ENCODE results near the gene FAHD2A.
A peak's percentile ranks its signal among the peaks of the same experiment; 100 is the strongest.
"Not testable (repeated sequence)": the region's sequence is repeated elsewhere in the genome, so short reads cannot be mapped to it uniquely, and the experiment has no call there.

FAHD2A gene, protein sequence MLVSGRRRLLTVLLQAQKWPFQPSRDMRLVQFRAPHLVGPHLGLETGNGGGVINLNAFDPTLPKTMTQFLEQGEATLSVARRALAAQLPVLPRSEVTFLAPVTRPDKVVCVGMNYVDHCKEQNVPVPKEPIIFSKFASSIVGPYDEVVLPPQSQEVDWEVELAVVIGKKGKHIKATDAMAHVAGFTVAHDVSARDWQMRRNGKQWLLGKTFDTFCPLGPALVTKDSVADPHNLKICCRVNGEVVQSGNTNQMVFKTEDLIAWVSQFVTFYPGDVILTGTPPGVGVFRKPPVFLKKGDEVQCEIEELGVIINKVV

DNA sequence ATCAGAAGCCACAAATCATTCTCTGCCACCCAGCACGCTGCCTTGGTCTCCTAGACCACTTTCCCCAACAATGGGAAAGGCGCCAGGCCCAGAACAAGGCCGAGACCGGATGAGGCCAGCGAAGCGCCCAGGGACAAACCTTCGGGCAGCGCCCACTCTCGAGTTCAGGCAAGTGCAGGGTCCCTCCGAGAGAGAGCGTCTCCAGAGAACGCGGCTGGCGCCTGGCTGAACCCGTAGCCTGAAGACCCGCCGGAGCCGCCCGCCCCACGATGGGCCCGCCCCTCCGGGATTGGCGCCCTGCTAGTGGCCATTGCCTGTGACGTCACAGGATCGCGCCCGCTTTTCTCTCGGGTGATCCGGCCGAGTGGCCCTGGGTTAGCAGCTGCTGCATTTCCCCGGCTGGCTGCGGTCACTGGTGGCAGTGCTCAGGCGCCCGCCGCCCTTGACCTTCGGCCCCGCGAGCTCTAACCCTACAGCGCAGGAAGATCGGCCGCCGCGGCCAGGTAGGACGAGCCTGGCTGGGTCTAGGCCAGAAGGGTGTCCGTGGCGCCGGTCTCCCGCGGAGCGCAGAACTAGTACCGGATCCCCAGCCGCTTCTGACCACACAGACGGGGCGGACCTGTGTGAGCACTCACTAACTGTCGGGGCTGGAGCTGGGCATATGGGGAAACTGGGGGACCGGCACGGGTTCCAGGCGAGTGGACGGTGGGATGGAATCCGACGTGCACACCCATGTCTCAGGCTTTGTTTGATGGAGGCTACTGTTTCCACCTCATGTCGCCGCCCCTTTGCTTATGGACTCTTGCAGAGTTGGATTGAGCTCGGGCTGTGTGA lies at the start of gene FAHD2A:
Gene FAHD2A (plus strand): TSS at position 339 of the 834 bp plus-strand sequence. CDS start 2,851 bp downstream, outside the sequence.
- peak; percentile 96 for DNase-seq (ENCODE audit: low spot score)

DNA sequence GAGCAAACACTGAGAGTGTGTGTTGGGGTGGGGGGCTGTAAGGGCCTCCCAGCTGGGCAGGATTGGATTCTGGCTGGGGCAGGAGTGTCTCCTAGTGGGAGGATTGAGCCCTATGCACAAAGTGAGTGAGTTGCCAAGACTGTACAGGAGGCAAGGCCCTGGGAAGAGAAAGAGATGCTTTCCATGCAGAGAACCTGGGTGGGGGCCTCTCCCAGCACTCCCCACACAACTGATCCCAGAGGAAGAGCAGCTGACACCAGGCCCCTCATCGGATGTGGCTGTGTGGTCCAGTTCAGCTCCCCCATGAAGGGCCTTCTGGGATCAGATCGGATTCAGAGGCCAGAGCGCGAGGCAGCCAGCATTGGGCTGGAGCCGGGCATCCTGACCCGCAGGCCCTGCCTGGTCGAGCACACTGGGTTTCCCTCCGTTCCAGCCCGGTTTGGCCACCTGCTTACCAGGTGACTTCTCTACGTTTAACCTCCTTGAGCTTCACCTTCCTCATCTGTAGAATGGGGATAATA lies 49.4 kb upstream of the FAHD2A start:
- no peak for DNase-seq (ENCODE audit: low spot score)

DNA sequence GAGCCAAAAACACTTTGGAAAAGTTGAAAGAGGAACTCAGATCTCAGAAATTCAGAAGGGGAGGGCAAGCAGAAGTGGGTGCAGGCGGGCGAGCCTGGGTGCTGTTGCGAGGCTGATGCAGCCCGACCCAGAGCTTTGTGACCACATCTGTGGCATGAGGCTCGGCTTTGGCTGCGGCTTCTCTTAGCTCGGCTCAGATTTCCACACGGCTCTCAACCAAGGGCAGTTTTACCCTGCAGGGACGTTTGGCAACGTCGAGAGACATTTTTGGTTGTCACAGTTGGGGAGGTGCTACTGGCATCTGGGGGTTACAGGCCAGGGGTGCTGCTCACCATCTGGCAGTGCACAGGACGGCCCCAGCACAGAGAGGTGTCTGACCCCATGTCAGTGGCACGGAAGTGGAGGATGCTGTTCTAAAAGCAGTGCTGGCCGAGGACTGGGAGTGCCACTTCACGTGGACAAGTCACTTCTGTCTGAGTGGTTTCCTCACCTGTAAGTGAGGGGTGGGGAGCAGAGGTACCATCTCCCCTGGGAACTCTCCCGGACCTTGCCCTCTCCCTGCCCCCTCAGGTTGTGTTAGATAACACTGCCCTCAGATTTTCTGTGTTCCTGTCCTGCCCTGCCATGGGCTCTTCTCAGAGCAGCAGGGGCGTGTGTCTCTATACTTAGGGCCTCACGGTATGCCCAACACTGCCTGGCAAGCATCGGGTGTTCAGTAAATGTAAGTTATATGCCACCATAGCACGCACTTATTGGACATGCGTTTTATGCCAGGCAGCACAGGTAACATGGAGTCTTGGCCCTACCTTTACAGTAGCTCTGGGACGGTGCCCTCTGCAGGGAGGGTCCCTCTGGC lies 48.7 kb upstream of the FAHD2A start:
- DNase-seq (ENCODE audit: low spot score) = no peak

DNA sequence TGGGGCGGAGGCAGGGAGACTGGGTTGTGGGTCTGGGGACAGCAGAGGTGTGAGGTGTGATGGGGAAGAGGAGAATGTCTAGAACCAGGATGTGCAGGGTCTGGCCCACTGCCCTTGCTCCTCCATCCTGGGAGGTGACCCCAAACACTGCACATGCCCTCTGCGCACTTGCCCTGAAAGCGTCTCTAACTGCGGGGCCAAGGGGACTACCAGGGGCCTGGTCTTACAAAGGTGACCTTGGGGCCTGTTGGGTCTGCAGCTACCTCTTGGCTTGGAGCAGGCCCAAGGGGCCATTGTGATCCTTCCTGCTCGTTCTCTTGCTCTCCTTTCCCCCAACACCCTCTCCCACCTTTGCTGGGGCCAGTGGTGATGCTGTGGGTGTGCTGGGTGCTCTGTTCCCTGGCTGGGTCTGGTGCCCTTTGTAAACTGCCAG lies 48.0 kb upstream of the FAHD2A start:
- no peak for DNase-seq (ENCODE audit: low spot score)

DNA sequence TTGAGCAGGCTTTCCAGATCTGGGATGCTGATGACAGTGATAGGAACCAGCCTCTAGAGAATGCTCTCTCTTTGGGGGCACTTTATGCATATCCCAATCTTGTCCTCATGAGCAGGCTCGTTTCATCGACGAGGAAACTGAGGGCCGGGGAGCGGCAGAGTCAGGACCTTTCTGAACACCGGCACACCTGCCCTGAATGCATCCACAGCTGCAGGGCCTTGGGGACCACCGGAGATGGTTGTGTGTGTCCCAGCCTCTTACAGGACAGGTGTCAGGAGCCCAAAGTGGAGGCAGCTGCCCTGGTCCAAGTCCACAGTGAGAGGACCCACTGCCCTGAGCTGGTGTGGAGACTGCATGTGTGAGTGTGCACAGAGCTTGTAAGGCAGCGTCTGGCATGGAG lies 47.6 kb upstream of the FAHD2A start:
- no peak for DNase-seq (ENCODE audit: low spot score)

DNA sequence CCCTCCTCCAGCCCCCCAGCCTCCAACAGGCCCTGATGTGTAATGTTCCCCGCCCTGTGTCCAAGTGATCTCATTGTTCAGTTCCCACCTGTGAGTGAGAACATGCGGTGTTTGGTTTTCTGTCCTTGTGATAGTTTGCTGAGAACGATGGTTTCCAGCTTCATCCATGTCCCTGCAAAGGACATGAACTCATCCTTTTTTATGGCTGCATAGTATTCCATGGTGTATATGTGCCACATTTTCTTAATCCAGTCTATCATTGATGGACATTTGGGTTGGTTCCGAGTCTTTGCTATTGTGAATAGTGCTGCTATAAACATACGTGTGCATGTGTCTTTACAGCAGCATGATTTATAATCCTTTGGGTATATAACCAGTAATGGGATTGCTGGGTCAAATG lies 47.0 kb upstream of the FAHD2A start:
- DNase-seq (ENCODE audit: low spot score) = not testable (repeated sequence)

DNA sequence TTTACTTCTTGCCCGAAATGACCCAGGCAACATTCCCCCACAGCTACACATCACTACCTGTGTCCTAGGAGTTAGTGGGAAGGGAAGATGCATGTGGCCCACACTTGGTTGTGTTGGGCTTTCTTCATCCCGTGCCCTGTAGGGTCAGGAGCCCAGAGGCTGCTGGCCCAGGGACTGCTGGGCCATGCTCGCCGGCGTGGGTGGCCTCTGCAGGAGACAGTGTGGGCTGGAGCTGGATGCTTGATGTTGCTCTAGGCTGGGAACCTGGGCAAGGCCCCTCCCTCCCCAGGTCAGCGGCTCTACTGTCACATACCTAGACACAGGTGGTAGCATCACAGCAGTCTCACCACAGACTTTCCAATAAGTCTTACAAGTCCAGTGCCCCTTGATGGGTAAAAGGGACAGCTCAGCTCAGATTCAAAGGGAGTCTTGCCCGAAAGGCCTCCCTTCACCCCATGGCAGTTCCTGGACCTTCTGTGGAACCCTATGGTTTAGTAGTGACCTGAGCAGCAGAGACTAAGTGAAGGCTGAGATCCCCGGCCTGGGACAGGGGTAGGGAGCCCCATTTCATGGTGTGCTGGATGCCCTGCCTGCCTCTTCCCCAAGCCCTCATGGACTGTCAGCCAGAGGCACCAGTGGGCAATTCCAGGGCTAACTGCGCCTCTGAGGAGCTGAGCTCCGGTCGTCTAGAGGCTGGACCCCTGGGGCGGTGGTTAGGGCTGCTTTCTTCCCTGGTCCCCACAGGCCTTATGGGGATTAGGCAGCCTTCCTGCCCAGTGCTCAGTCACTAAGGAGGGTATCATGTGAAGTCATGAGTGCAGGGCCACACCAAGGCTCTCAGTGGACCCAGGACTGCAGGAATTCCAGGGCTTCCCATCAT lies 45.4 kb upstream of the FAHD2A start:
- DNase-seq (ENCODE audit: low spot score) = no peak

DNA sequence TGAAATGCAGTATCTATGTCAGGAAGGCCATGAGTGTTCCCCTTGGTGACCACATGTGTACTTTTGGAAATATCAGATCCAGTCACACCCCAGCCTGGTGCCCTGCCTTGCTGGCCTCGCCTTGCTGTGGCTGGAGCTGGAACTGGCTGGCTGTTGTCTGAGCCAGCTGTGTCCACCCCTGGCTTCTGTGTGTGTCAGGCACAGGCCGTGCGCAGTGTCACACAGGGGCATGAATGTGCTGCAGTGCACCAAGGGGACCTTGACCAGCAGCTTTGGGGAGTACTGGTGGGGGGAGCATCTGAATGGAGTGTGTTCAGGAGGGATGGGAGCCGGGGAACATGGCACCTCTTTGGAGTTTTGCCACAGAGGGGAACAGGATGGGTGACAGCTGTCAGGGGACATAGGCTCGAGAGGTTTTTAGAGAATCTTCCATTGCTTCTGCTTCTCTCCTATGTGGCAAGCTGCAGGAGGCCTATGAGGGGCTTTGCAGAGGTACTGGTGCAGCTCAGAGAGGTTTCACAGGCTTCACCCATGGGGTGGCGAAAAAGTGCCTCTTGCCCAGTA lies 44.7 kb upstream of the FAHD2A start:
- DNase-seq (ENCODE audit: low spot score) = peak; percentile 41

DNA sequence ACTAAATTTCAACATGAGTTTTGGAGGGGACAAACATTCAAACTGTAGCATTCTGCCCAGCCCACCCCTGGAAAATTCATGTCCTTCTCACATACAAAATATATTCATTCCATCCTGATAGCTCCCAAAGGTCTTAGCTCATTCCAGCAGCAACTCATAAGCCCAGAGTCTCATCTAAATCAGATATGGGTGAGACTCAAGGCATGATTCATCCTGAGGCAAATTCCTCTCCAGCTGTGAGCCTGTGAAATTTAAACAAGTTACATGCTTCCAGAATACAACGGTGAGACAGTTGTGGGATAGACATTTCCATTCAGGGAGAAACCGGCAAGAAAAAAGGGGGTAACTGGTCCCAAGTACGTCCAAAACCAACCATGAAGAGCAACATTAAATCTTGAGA lies 43.5 kb upstream of the FAHD2A start:
- DNase-seq (ENCODE audit: low spot score) = no peak

DNA sequence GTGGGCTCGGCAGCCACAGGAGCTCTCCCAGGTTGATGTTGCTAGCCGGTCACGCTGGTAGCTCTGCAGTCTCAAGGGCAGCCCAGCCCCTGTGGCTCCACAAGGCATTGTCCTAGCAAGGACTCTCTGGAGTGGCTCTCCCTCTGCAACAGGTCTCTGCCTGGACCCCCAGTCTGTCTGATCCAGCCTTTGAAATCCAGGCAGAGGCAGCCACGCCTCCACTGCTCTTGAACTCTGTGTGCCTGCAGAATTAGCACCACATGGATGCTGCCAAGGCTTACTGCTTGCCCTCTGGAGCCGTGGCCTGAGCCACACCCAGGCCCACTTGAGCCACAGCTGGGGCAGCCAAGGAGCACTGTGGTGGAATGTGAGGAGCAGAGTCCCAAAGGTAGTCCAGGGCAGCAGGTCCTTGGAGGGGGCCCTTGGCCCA lies 43.0 kb upstream of the FAHD2A start:
- peak; percentile 54 for DNase-seq (ENCODE audit: low spot score)

DNA sequence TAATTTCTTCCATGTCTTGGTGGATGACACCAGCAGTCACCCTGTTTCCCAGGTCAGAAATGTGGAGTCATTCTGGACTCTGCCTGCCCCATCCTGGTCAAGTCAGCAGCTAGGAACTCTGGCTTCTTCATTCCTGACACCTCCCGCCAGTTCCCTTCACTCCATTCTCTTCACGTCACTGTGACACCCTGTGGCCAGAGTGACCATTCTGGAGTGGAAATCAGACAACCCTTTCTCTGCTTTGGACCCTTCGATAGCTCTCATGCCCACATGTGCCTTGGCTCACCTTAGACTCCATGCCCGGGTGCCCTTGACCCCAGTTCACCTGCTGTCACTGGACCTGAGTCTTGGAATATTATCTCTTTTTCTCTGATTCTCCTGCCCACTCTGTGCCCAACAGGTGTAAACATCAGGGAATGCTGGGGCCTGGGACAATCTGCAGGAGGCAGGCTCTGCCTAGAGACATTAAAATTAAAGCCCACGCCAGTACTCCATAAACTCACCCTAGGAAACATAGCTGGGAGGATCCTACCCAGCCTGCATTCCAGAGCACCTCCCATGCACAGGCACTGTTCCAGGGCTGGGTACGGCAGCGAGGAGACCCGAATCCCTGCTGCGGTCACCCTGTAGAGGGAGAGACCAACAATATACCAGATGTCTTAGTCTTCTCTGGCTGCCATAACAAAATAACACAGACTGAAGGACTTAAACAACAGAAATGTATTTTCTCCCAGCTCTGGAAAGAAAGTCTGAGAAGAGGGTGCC lies 41.1 kb upstream of the FAHD2A start:
- DNase-seq (ENCODE audit: low spot score) = peak; percentile 31

DNA sequence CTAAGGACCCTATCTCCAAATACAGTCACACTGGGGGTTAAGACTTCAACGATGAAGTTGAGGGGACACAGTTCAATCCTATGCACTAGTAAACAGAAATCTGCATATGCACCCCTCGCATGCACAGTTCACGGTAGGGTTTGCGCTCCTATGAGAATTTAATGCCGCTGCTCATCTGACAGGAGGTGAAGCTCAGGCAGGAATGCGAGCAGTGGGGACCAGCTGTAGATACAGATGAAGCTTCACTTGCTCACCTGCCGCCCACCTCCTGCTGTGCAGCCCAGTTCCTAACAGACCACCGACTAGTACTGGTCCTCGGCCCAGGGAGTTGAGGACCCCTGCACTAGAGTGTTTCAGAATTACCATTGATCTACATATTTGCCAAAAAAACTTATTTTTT lies 40.0 kb upstream of the FAHD2A start:
- DNase-seq (ENCODE audit: low spot score) = peak; percentile 25

DNA sequence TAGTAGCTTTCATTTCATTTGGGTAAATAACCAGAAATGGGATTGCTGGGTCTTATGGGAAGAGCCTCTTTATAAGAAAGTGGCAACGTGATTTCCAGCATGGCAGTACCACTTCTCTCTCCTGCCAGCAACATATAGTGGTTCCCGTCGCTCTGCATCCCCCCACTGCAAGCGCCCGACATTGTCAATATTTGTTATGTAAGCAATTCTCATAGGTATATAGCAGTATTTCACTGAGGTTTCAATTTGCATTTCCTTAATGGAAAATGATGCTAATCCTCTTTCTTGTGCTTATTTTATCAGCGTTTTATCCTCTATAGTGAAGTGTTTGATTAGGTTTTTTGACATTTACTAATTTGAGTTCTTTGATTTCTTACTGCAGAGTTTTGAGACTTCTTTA lies 36.0 kb upstream of the FAHD2A start:
- DNase-seq (ENCODE audit: low spot score) = no peak

DNA sequence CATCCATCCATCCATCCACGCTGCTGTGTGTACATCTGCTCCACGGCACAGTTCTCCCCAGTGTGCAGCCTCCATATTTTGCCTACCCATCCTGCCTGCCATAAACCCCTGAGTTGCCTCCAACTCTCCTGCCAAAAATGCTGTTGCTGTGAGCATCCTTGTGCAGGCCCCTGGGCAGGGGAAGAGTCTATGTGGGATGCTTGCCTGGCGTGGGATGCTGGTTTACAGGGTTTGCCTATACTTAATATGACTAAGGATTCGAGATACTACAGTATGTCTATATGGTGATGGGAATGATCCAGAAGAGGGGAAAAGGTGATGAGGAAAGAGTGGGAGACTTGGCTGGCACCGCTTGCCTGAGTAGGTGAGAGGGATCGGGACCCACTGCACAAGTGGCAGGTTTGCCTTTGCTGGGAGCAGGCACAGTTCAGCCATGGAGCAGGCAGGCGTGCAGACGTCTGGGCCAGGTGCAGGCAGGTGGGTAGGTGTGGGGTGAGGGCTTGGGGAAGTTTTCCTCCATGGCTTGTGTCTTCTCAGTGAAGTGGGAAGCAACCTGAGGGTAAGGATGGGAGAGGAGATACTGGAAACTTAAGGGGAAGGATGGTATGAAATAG lies 30.2 kb upstream of the FAHD2A start:
- peak; percentile 26 for DNase-seq (ENCODE audit: low spot score)

DNA sequence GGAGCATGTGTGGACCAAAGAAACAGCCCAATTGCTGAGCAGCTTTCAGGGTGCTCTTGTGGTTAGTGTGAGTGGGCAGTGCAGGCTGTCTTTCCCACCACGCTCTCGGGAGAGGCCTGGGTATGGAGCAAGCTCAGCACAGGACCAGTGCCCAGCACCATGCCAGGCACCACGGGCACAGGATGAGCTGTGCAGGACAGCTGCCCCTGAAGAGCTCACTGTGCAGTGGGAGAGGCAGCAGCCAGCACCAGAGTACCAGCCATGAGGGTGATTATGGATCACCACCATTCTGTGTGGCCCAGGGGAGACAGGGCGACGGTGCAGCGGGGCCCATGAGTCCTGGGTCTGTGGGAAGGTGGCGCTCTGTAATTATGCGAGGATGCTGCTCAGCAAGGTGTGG lies 29.7 kb upstream of the FAHD2A start:
- peak; percentile 25 for DNase-seq (ENCODE audit: low spot score)

DNA sequence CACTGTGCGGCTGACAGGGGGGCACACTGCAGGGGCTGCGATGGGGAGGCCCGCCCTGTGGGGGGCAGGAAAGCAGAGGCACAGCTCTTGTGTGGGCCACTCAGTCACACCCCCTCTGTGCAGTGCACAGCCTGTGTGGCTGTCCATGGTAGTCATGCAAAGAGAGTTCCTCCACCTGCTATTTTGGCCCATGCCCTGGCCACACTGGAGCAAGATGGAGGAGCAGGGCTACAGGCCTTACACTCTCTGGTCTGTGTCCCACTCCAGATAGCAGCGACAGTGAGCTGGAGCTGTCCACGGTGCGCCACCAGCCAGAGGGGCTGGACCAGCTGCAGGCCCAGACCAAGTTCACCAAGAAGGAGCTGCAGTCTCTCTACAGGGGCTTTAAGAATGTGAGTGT lies 28.5 kb upstream of the FAHD2A start:
- DNase-seq (ENCODE audit: low spot score) = peak; percentile 52

DNA sequence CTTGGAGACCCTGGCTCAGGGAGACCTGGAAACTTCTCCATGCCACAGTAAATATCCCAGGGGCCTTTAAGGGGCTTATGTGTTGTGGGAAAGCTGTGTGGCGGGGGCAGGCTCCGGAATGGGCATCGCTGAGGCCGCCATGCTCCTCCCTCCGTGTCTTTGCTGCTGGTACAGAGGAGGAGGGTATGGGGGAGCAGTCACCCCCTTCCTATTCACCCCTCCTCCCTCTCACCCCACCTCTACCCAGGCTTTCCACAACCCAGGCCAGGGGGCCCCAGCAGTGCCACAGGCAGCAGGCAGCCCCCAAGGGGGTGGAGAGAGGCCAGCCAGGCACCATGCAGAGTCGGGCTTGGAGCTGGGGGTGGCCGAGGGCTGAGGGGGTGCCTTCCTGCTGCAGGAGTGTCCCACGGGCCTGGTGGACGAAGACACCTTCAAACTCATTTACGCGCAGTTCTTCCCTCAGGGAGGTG lies 28.0 kb upstream of the FAHD2A start:
- DNase-seq (ENCODE audit: low spot score) = peak; percentile 56

DNA sequence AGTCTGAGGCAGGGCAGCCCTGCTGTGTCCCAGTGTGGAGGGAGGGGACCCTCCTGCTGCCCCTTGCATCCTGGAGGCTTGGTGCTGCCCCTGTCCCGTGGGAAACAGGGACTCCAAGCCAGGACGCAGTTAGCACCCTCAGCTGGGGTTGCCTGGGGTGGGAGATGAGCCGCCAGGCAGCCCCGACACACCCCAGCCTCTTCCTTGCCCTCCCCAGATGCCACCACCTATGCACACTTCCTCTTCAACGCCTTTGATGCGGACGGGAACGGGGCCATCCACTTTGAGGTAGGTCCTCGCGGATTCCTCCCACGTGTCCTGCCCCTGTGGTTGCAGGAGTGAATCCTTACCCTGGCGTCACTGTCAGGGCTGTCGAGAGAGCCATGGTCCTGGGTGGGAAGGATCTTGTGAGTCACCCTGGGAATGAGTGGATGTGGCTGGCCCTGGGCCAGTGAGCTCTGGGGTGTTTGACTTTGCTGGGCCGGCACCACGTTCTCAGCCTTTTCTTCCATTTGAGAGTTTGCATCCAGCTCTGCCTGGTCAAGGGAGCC lies 27.5 kb upstream of the FAHD2A start:
- peak; percentile 58 for DNase-seq (ENCODE audit: low spot score)

DNA sequence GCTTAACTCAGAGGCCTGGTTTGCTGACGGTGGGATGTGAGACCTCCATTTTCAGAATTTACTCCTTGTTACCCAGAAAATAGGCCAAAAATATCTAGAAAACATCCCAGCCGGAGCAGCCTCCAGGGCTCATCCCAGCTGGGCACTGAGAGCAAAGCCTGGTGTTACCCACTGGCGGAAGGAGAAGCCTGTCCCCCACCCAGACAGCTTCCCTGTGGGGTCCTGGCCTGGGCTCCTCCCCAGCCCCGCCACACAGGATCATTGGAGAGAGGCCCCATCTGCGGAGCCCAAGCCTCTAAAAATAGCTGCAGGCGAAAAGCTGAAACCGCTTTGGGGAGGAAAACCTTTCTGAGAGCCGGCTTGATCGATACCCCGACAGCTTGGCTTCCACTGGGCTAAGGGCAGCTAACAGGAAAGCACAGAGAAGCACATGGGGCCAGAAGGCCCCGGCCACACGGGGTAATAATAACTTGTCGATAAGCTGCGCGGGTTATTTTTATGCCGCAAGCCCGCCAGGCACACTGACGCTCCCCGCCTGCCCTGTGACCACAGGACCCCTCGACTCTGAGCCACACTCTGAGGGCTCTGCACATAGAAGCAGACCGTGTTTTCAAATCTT lies 26.9 kb upstream of the FAHD2A start:
- peak; percentile 23 for DNase-seq (ENCODE audit: low spot score)
